Thoracic aorta (tissue), 2 donors: ENCODE data around the gene MALRD1. TPM values are rescaled to one million over a fixed set of nuclear protein-coding genes. Genes with fewer than 3 reads are reported as not detected.

Source experiments
- ATAC-seq: fragments of 150-250 bp; one replicate; pipeline ENCODE4 v1.8.0; 2017; ENCODE audit warnings: low read depth; ENCODE audit not compliant: insufficient number of reproducible peaks, low FRiP score
- DNase-seq: peaks from one replicate; pipeline ENCODE4 v3.0.0-alpha.2; 2020; ENCODE audit warnings: low spot score
- H3K27ac ChIP-seq, 2 donors: fragments of 200-600 bp; sonication (generic); 1 replicate in 1 of 2; 2 replicates in 1 of 2; pipeline ENCODE4 v1.5.1; 2016; ENCODE audit warnings: mild to moderate bottlenecking in 2 of 2, moderate library complexity in 2 of 2
- H3K27me3 ChIP-seq: fragments of 200-600 bp; sonication (generic); replicated peaks from 2 replicates; pipeline ENCODE4 v1.6.0; 2016; ENCODE audit warnings: mild to moderate bottlenecking; ENCODE audit not compliant: insufficient read depth
- H3K36me3 ChIP-seq: fragments of 200-600 bp; sonication (generic); one replicate; pipeline ENCODE4 v1.5.1; 2016
- H3K4me1 ChIP-seq, 2 donors: fragments of 200-600 bp; sonication (generic); 1 replicate in 1 of 2; 2 replicates in 1 of 2; pipeline versions ENCODE4 v1.5.1 to v1.6.0; 2016; ENCODE audit warnings: low read depth in 2 of 2, mild to moderate bottlenecking in 1 of 2; ENCODE audit not compliant: control insufficient read depth in 1 of 2
- H3K4me3 ChIP-seq: fragments of 200-600 bp; sonication (generic); 2 replicates; pipeline ENCODE4 v1.5.1; 2016; ENCODE audit warnings: mild to moderate bottlenecking
- H3K9me3 ChIP-seq: fragments of 200-600 bp; sonication (generic); 2 replicates; pipeline ENCODE4 v1.5.1; 2016
- total RNA-seq, 2 donors: library from RNA; depleted of rRNA; stranded (reverse); fragments of >200 nt; gene quantifications; one replicate each; pipeline versions ENCODE4 v1.1.0 to v1.2.3, GENCODE V29; 2016
- TF ChIP-seq, protein P1 (sequence below): fragments of 200-600 bp; sonication (generic); IDR thresholded peaks from one replicate; pipeline ENCODE4 v1.5.1; 2019; ENCODE audit warnings: antibody characterized with exemption

Gene MALRD1
- total RNA-seq, 2 donors from 2014 or later = 0.92 to 5.3 TPM

DNA sequence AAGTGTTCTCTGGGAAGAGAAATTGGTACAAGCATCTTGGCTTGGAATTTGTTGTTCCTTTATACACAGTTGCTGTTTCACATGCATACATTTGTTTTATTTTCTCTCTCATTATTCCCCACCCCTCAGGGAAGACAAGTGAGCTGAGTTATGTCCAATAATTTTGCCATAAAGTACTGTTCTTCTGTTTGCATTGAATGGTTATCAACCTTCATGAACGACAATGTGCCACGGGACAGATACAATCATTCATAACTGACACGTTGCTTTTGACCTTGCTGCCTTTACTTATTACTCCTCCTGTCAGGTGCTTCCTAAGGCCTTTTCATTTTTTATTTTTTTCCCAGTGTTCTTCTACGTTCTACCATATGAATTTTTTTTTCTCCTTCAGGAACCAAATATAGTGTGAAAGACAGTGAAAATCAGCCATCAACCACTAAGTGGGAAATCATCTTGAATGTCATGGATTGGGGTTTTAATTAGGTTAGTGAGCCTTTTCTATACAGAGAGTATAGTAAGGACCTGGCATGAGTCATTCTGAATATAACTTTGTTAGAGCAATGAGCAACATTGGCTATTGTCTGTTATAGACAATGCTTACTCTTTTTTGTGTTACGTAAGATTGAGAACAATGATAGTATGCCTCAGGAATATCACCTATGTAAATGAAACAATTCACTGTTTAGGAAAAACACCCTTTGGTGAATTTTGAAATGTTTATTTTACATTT lies 383.2 kb downstream of the MALRD1 start:
- Histone ChIP-seq H3K36me3 (no peaks in the 10 kb centered on the region), H3K27me3 (no peaks in the 10 kb centered on the region), H3K4me1 (no peaks in the 10 kb centered on the region), H3K9me3 (no peaks in the 10 kb centered on the region), H3K27ac (no peak overlapping the region), H3K4me3 (no peak overlapping the region)
- ATAC-seq (no peak), DNase-seq (no peak)
- TF ChIP-seq, protein P1, sequence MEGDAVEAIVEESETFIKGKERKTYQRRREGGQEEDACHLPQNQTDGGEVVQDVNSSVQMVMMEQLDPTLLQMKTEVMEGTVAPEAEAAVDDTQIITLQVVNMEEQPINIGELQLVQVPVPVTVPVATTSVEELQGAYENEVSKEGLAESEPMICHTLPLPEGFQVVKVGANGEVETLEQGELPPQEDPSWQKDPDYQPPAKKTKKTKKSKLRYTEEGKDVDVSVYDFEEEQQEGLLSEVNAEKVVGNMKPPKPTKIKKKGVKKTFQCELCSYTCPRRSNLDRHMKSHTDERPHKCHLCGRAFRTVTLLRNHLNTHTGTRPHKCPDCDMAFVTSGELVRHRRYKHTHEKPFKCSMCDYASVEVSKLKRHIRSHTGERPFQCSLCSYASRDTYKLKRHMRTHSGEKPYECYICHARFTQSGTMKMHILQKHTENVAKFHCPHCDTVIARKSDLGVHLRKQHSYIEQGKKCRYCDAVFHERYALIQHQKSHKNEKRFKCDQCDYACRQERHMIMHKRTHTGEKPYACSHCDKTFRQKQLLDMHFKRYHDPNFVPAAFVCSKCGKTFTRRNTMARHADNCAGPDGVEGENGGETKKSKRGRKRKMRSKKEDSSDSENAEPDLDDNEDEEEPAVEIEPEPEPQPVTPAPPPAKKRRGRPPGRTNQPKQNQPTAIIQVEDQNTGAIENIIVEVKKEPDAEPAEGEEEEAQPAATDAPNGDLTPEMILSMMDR = no peak

DNA sequence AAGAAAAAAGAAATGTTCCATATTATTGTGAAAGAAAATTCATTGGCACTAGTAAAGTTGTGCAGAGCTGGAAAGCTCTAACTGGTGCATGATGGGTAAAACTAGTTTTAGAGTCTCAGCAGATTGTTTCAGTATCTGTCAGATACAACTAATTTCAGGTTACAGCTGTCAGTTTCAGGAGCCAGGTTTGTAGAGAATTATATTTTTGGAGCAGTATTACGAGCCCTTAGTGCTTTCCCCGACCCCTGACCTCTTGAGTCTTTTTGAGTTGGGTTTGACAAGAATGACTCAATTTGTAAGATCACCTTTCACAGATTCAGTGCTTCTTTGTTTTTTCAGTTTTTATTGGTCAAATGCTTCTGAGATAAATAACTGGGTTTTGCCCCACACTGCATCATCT lies 401.3 kb downstream of the MALRD1 start:
- Histone ChIP-seq H3K27ac (no peak overlapping the region), H3K4me3 (no peak overlapping the region), H3K4me1 (no peaks in the 10 kb centered on the region), H3K9me3 (no peaks in the 10 kb centered on the region), H3K27me3 (no peaks in the 10 kb centered on the region), H3K36me3 (no peaks in the 10 kb centered on the region)
- TF ChIP-seq, protein P1 = no peak
- no peak for DNase-seq
- no peak for ATAC-seq

DNA sequence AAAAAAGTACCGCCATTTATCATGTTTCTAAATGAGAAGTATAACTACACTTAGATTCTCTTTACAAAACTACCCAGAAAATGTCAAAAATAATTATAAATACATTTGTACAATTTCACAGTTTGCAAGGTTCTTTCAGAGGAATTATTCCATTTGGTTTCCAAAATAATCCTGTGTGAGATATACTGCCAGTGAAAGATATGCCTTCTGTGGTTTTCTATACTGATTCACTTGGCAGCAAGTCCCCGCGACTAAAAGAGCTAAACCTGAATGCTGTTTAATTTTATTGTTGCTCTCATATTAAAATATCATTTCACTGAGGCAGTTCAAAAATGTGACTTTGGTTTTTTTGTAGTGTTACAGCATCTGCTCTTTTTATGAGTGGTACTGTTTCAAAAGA lies 402.8 kb downstream of the MALRD1 start:
- TF ChIP-seq, protein P1 = no peak
- H3K27me3 ChIP-seq = no peaks in the 10 kb centered on the region
- no peaks in the 10 kb centered on the region for H3K9me3 ChIP-seq
- H3K36me3 ChIP-seq = no peaks in the 10 kb centered on the region
- no peak for ATAC-seq
- no peak for DNase-seq
- no peak overlapping the region for H3K4me3 ChIP-seq
- no peak overlapping the region for H3K27ac ChIP-seq
- no peaks in the 10 kb centered on the region for H3K4me1 ChIP-seq

DNA sequence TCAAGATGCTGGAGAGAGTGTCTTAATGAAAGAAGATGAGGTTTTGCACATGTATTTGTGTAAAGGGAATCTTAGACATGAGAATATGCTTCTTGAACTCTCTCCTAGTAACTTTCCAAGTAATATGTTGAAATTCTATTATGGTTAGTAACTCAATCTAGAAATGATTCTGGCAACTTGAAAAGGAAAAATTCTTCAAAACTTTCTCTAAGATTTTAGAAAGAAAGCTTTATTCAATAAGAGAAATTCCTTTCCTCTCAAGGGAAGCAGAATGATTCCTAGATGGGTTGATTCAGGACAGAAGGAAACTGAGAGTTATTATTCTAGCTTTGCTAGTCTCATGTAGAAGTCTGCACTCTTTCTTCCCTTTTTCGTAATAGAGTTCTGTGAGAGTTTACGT lies 403.3 kb downstream of the MALRD1 start:
- H3K9me3 ChIP-seq = no peaks in the 10 kb centered on the region
- no peak overlapping the region for H3K4me3 ChIP-seq
- no peak overlapping the region for H3K27ac ChIP-seq
- no peaks in the 10 kb centered on the region for H3K27me3 ChIP-seq
- ATAC-seq (no peak), DNase-seq (no peak)
- H3K36me3 ChIP-seq = no peaks in the 10 kb centered on the region
- no peaks in the 10 kb centered on the region for H3K4me1 ChIP-seq
- TF ChIP-seq, protein P1 = no peak

DNA sequence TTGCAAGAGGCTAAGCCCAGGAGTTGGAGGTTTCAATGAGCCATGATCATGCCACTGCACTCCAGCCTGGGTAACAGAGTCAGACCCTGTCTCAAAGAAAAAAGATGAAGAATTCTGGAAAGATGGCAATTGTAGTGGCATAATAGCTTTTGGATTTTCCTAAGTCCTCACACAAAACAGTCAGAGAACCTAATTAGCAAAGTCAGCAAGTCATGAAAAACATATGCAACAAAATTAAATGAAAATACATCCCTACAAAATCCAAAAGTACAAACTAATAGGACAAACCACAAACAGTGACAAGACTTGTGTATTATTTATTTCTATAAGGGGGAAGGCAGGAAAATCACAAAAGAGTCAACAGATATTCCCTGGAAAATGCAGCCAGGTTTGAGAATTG lies 405.4 kb downstream of the MALRD1 start:
- H3K9me3 ChIP-seq = no peaks in the 10 kb centered on the region
- H3K27ac ChIP-seq = no peak overlapping the region
- H3K4me3 ChIP-seq = no peak overlapping the region
- H3K36me3 ChIP-seq = no peaks in the 10 kb centered on the region
- H3K4me1 ChIP-seq = no peaks in the 10 kb centered on the region
- TF ChIP-seq, protein P1 = no peak
- DNase-seq (no peak), ATAC-seq (no peak)
- no peaks in the 10 kb centered on the region for H3K27me3 ChIP-seq
